ENCODE data around the gene IRGC.

IRGC gene

GRCh38 chr19:43682824-43683661 is 32.8 kb upstream of the IRGC start:
- TF ChIP-seq ZC3H10 (CRISPR knock-in tag; IDR thresholded peaks at IDR 0.05) (no peak), ZNF565 (CRISPR knock-in tag; conservative IDR thresholded peaks at IDR 0.05; ENCODE audit: low read depth) (no peak), TOX (CRISPR knock-in tag; IDR thresholded peaks at IDR 0.05; ENCODE audit: borderline replicate concordance) (no peak), SNAI2 (CRISPR knock-in tag; IDR thresholded peaks at IDR 0.05) (no peak), TSHZ2 (CRISPR knock-in tag; IDR thresholded peaks at IDR 0.05) (no peak), CREB5 (CRISPR knock-in tag; IDR thresholded peaks at IDR 0.05; ENCODE audit: low read depth) (no peak), ZNF70 (CRISPR knock-in tag; IDR thresholded peaks at IDR 0.05) (no peak), ZFP3 (CRISPR knock-in tag; IDR thresholded peaks at IDR 0.05) (no peak), BACH2 (CRISPR knock-in tag; IDR thresholded peaks at IDR 0.05; ENCODE audit: borderline replicate concordance) (no peak), TCF4 (CRISPR knock-in tag; IDR thresholded peaks at IDR 0.05; ENCODE audit: borderline replicate concordance) (no peak), ESRRG (CRISPR knock-in tag; IDR thresholded peaks at IDR 0.05) (no peak), RARB (CRISPR knock-in tag; IDR thresholded peaks at IDR 0.05) (no peak), POU6F1 (CRISPR knock-in tag; IDR thresholded peaks at IDR 0.05; ENCODE audit: borderline replicate concordance, low read depth) (no peak), CSRNP3 (CRISPR knock-in tag; IDR thresholded peaks at IDR 0.05) (no peak)

GRCh38 chr19:43683905-43684304 is 32.0 kb upstream of the IRGC start:
- ATAC-seq, result no peak
- TF ChIP-seq ZFP3 (CRISPR knock-in tag; IDR thresholded peaks at IDR 0.05) (no peak), TSHZ2 (CRISPR knock-in tag; IDR thresholded peaks at IDR 0.05) (no peak), ESRRG (CRISPR knock-in tag; IDR thresholded peaks at IDR 0.05) (no peak), CSRNP3 (CRISPR knock-in tag; IDR thresholded peaks at IDR 0.05) (no peak), TOX (CRISPR knock-in tag; IDR thresholded peaks at IDR 0.05; ENCODE audit: borderline replicate concordance) (no peak), SNAI2 (CRISPR knock-in tag; IDR thresholded peaks at IDR 0.05) (no peak), ZFP30 (CRISPR knock-in tag; IDR thresholded peaks at IDR 0.05) (no peak), ARNTL (CRISPR knock-in tag; IDR thresholded peaks at IDR 0.05; ENCODE audit: borderline replicate concordance, low read depth) (no peak), ISL1 (CRISPR knock-in tag; IDR thresholded peaks at IDR 0.05) (no peak)

More at GRCh38 chr19:43682824-43683661, 32.8 kb upstream of the IRGC start:
- ATAC-seq, result no peak
